GM10248 (cell line): ENCODE results near the gene PRKCH.

Experiments
- CTCF ChIA-PET: fragments of 300-600 bp; sonication (Branson Sonifier 250); formaldehyde crosslinking; extraction: SDS; loops from one replicate; lab custom pipeline; 2021; ENCODE audit warnings: antibody characterized with exemption; lab: Yijun Ruan, JAX
- POLR2A ChIA-PET: fragments of 350-650 bp; sonication (Branson Sonifier 250); formaldehyde crosslinking; extraction: SDS; loops from one replicate; lab custom pipeline; 2020; ENCODE audit warnings: antibody characterized with exemption; lab: Yijun Ruan, JAX
- DNase-seq: peaks from one replicate; pipeline ENCODE4 v3.0.0; 2012; ENCODE audit errors: extremely low spot score
- TF ChIP-seq, protein P1 (sequence below): IDR thresholded peaks from 2 replicates; pipeline ENCODE4 v1.5.1; 2012; ENCODE audit warnings: mild to moderate bottlenecking, low read depth; ENCODE audit errors: extremely low read depth, missing control alignments, control extremely low read depth

The PRKCH gene

DNA sequence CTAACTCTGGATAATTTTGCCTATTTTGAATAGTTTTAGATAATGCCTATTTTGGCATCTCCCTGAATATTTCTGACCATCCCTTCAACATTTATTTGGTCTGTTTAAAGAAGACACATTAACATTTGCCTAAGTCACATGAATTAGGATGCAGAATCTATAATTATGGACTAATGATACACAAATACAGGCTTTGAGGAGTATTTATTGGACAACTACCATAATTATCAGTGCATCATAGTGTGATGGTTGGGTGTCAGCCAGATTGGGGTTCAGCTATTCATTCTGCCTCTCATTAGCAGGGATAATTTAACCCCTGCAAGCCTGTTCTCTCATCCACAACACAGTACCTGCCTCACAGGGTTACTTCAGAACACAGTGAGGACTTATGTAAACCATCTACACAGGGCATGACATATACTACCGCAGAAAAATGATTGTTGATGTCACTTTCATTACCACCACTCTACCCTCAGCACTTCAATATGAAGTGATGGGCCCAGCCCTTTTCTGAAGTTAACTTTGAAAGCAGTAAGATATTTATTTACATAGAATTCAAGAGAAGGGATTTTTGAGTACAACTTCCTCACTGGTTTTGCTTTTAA, 14.4 kb downstream of the PRKCH start:
- ChIA-PET CTCF (interaction anchor here (1.5 kb wide), 1 partner anchor 60 kb away, joined by 3 read pairs; no protein-coding TSS in a partner anchor), POLR2A (no interaction called here)
- TF ChIP-seq, protein P1, sequence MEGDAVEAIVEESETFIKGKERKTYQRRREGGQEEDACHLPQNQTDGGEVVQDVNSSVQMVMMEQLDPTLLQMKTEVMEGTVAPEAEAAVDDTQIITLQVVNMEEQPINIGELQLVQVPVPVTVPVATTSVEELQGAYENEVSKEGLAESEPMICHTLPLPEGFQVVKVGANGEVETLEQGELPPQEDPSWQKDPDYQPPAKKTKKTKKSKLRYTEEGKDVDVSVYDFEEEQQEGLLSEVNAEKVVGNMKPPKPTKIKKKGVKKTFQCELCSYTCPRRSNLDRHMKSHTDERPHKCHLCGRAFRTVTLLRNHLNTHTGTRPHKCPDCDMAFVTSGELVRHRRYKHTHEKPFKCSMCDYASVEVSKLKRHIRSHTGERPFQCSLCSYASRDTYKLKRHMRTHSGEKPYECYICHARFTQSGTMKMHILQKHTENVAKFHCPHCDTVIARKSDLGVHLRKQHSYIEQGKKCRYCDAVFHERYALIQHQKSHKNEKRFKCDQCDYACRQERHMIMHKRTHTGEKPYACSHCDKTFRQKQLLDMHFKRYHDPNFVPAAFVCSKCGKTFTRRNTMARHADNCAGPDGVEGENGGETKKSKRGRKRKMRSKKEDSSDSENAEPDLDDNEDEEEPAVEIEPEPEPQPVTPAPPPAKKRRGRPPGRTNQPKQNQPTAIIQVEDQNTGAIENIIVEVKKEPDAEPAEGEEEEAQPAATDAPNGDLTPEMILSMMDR: no peak
- DNase-seq: no peak

DNA sequence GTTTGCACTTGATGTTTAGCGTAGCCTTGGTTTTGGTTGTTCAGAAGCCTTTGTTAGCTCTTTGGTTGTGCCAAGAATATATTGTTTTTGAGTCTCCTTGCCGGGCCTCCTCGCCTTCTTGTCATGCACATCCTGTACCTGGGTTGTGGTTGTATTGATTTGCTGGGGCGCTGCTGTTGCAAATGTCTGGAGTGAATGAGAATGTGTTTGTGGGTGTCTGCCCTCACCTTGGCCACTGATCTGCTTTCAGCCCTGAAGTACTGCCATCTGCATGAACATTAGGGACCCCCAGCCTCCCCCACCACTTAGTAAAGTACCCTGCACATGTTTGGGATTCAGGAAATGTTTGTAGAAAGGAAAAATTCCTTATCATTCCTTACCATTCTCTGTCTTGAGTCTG, 16.5 kb downstream of the PRKCH start:
- DNase-seq: no peak
- CTCF ChIA-PET: no interaction called here
- POLR2A ChIA-PET: no interaction called here
- TF ChIP-seq, protein P1: no peak

GRCh38 chr14:61338457-61338856, 17.1 kb downstream of the PRKCH start:
- POLR2A ChIA-PET: no interaction called here
- CTCF ChIA-PET: interaction anchor here (1.4 kb wide), 1 partner anchor 17 kb away, joined by 3 read pairs; no protein-coding TSS in a partner anchor
- TF ChIP-seq, protein P1: no peak
- no peak for DNase-seq

DNA sequence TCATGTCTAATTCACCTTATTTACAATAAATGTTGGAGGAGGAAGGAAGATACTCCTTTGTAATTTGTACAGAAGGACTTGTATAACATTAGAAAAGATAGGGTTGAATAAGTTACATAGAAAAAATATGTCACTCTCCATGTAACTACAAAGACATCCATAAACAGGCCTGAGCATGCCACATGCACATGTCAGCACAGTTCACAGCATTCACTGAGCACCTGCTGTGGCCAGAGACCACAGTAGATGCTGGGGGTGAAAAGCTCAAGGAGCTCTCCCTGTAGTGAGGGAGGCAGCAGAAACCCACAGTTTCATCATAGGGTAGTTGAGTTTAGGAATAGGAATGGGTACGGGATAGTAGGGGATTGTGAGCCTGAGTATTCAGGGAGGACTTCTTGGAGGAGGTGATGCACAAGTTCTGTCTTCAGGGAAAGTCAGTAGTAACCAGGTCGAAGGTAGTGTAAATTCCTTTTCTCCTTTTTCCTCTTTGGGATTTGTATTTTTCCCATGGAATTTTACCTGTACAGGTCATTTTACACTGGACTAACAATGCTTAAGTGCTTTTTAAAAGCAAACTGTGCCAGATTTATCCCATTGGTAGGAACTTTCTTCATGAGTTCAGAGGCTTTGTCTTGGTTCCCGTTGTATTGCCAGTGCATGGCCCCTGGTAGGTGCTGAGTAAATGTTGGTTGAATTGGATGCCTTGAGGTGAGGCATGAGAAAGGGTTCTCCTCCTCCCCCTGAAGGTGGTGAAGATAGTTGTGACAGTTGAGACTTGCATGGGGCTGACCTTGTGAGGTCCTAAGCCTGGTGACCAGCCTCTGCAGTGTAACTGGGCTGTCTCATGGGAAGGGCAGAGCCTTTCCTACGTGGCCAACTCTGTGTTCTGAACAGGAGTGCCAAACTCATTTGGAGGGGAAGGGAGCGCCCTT, 20.2 kb downstream of the PRKCH start:
- no peak for DNase-seq
- ChIA-PET POLR2A (no interaction called here), CTCF (interaction anchor here (0.9 kb wide), 1 partner anchor 38 kb away, joined by 3 read pairs; no protein-coding TSS in a partner anchor)
- TF ChIP-seq, protein P1: no peak

DNA sequence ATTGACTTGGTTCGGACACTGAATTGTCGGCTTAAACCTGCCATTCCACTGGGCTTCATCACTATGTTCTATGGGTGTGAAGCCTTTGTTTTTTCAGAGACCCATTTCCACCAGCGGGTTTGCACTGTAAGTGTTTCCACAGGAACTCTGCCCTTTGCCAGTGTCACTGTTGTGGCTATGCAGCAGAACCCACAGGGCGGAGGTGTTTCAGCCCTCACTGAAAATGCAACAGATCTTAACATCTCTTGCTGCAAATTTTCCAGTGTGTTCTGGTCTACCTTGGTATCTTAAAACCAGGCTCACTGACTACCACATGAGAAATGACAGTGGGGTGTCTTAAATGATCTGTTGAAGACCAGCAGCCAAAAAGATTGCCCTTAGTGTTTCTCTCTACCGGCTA, 21.1 kb downstream of the PRKCH start:
- CTCF ChIA-PET: no interaction called here
- DNase-seq: no peak
- TF ChIP-seq, protein P1: no peak
- POLR2A ChIA-PET: no interaction called here

DNA sequence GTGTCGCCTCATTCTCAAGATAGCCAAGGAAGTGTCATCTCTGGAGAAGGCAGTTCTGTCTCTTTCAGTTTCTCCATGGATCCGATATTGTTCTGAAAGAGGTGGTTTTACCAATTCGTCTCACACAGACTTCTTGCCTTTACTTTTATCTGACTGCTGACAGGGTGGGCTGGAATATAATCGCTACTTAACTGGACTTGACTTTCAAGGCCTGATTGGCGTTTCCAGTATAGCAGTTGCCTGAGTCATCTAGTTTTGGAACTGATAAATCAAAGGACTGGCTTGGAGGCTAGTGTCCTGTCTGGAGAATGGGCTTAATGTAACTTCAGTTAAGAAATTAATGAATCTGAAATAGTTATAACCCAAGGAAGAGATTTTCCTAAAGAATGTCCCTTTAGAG, 21.6 kb downstream of the PRKCH start:
- POLR2A ChIA-PET: no interaction called here
- no peak for DNase-seq
- CTCF ChIA-PET: interaction anchor here (1.4 kb wide), 1 partner anchor 46 kb away, joined by 3 read pairs; no protein-coding TSS in a partner anchor
- TF ChIP-seq, protein P1: no peak
